Activated CD8-positive, alpha-beta T cell treated with anti-CD3 and anti-CD28 coated beads for 36 hours (primary cell): ENCODE data around the gene NSMF. TPM values are rescaled to one million over a fixed set of nuclear protein-coding genes. Genes with fewer than 3 reads are reported as not detected.

Source experiments
- ATAC-seq: fragments of 200-7000 bp; cut with Tn5 transposase; one replicate; pipeline ENCODE4 v1.10.0; 2021; ENCODE audit warnings: mild to moderate bottlenecking, moderate library complexity
- CTCF ChIA-PET: fragments of 350-600 bp; sonication (Branson Sonifier 250); formaldehyde crosslinking; loops from one replicate; lab custom pipeline; 2021; ENCODE audit warnings: antibody characterized with exemption; lab: Charles Lee
- POLR2A ChIA-PET: fragments of 350-600 bp; sonication (Branson Sonifier 250); formaldehyde crosslinking; loops from one replicate; lab custom pipeline; 2021; ENCODE audit warnings: antibody characterized with exemption; lab: Charles Lee
- DNase-seq: peaks from one replicate; pipeline ENCODE4 v3.0.0-alpha.2; 2020
- H3K27ac Mint-ChIP-seq: one replicate; pipeline ENCODE4 v1.8.0; 2021; ENCODE audit warnings: mild to moderate bottlenecking, mixed read lengths
- H3K27me3 Mint-ChIP-seq: one replicate; pipeline ENCODE4 v1.8.0; 2021; ENCODE audit warnings: mixed read lengths
- H3K36me3 Mint-ChIP-seq: one replicate; pipeline ENCODE4 v1.8.0; 2021; ENCODE audit warnings: low read depth, mixed read lengths
- H3K4me1 Mint-ChIP-seq: one replicate; pipeline ENCODE4 v1.8.0; 2021; ENCODE audit warnings: low read depth, mixed read lengths
- H3K4me3 Mint-ChIP-seq: one replicate; pipeline ENCODE4 v1.8.0; 2021; ENCODE audit warnings: mild to moderate bottlenecking, moderate library complexity, mixed read lengths
- H3K9me3 Mint-ChIP-seq: one replicate; pipeline ENCODE4 v1.8.0; 2021; ENCODE audit warnings: mixed read lengths
- CTCF ChIP-seq: fragments of 200-600 bp; IDR thresholded peaks from one replicate; pipeline ENCODE4 v1.8.0; 2022; ENCODE audit warnings: antibody characterized with exemption, mild to moderate bottlenecking
- intact Hi-C: fragments of 100-400 bp; cut with micrococcal nuclease; formaldehyde crosslinking; loops from one replicate; pipeline ENCODE4 v1.10.0; 2022
- total RNA-seq, 2 experiments: library from RNA; stranded (reverse); gene quantifications; one replicate each; pipeline ENCODE4 v1.2.3, GENCODE V29; 2021

NSMF gene
- total RNA-seq, 2 experiments from 2014 or later: 112 to 116 TPM

GRCh38 chr9:137456864-137457405 is 2.2 kb downstream of the NSMF start:
- ChIA-PET POLR2A (interaction anchor here (0.6 to 1.0 kb wide), 2 partner anchors 10 to 268 kb away, joined by 3 to 4 read pairs; partner anchors contain the start of gene SSNA1), CTCF (interaction anchor here (2.8 kb wide), 1 partner anchor 12 kb away, joined by 8 read pairs; no protein-coding TSS in a partner anchor)
- no peak for TF ChIP-seq CTCF
- intact Hi-C loops: no loop called here
- ATAC-seq: no peak
- H3K9me3 Mint-ChIP-seq: no peaks in the 10 kb centered on the region
- peaks cover 40% of the 10 kb centered on the region for H3K36me3 Mint-ChIP-seq
- no peak overlapping the region for H3K27ac Mint-ChIP-seq
- peak overlapping the region; percentile 52 for H3K4me3 Mint-ChIP-seq
- peaks cover 49% of the 10 kb centered on the region for H3K4me1 Mint-ChIP-seq
- no peaks in the 10 kb centered on the region for H3K27me3 Mint-ChIP-seq
- no peak for DNase-seq

DNA sequence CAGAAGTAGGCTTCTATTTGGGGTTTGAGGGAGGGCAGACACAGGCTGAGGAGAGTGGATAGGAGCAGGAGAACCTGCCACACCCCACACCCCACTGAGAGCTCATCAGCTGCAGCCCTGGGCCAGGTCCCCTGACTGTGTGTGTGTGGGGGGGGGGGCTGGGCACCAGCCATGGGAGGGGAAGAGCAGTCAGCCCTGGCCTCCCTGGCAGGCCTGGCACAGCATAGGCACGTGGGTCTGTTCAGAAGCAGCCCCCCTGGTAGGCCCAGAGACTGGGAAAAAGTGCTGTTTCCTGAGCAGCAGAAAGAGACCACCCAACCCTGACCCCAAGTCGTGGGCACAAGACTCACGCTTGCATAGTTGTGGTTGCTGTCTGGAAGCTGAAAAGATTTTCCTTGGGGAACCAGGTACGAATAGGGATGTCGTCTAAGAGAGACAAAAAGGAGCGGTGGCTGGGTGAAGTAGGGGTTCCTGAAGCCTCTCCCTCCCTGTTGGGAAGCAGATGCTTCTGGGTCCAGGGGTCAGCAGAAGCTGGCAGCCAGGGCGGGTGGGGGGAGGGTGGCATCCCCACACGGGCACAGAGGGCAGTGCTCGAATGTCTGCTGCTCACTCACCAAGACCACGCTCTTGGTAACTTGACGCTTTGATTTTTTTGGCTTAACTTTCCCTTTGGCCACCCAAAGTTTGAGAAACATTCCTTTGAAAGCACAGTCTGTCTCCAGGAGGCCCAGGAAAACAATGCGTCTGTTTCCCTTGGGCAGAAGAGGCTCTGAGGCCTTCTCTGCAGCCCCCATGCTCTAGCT is 2.9 kb downstream of the NSMF start:
- Mint-ChIP-seq H3K4me3 (peak overlapping the region; percentile 52), H3K9me3 (no peaks in the 10 kb centered on the region), H3K36me3 (peaks cover 41% of the 10 kb centered on the region), H3K27me3 (no peaks in the 10 kb centered on the region), H3K27ac (no peak overlapping the region), H3K4me1 (peaks cover 50% of the 10 kb centered on the region)
- no peak for TF ChIP-seq CTCF
- ChIA-PET CTCF (interaction anchor here (2.8 kb wide), 1 partner anchor 12 kb away, joined by 8 read pairs; no protein-coding TSS in a partner anchor), POLR2A (interaction anchor here (0.5 to 1.2 kb wide), 2 partner anchors 33 to 251 kb away, joined by 3 to 6 read pairs; partner anchors contain the start of genes EXD3 and NOXA1)
- intact Hi-C loops: no loop called here
- no peak for DNase-seq
- ATAC-seq: no peak

DNA sequence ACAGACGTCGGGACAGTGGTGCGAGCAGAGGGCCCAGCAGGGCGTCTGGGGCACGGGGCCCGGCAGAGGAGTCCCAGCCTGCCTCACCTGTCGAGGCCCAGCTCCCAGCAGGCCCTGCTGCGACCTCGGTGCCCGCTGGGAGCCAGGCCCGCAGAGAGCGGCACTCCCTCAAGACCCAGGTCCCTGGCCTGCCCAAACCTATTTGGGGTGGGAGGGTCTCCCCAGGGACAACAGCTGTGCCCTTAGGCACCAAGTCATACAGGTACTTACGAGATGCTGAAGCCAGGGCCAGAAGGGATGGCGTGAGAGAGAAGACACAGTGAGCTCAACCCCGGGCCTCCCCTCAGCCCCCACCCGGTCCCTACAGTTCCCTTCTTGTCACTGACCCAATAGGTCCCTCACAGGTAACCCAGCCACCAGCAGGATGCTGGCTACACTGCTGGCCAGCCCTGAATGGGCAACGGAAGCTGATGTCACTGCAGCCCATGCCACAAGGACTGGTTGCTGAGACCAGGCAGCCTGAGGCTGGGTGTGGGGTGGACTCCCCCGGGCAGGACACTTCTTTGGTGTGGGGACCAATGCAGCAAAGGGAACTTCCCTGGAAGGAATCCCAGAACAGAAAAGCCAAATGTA is 3.7 kb downstream of the NSMF start:
- no peak overlapping the region for H3K4me3 Mint-ChIP-seq
- intact Hi-C loops: no loop called here
- H3K27ac Mint-ChIP-seq: no peak overlapping the region
- peaks cover 44% of the 10 kb centered on the region for H3K4me1 Mint-ChIP-seq
- H3K27me3 Mint-ChIP-seq: no peaks in the 10 kb centered on the region
- no peak for TF ChIP-seq CTCF
- ATAC-seq (no peak), DNase-seq (no peak)
- H3K9me3 Mint-ChIP-seq: no peaks in the 10 kb centered on the region
- CTCF ChIA-PET: interaction anchor here (2.8 kb wide), 1 partner anchor 11 kb away, joined by 8 read pairs; no protein-coding TSS in a partner anchor
- POLR2A ChIA-PET: interaction anchor here (0.5 to 1.2 kb wide), 2 partner anchors 32 to 251 kb away, joined by 3 to 6 read pairs; partner anchors contain the start of genes EXD3 and NOXA1
- peaks cover 43% of the 10 kb centered on the region for H3K36me3 Mint-ChIP-seq

GRCh38 chr9:137454597-137455358 is 4.4 kb downstream of the NSMF start:
- ATAC-seq (no peak), DNase-seq (no peak)
- H3K27me3 Mint-ChIP-seq: no peaks in the 10 kb centered on the region
- no peak overlapping the region for H3K4me3 Mint-ChIP-seq
- ChIA-PET CTCF (interaction anchor here (2.8 kb wide), 1 partner anchor 10 kb away, joined by 8 read pairs; no protein-coding TSS in a partner anchor), POLR2A (interaction anchor here (1.2 kb wide), 1 partner anchor 31 kb away, joined by 6 read pairs; the partner anchor contains the start of genes EXD3 and NOXA1)
- H3K4me1 Mint-ChIP-seq: peaks cover 43% of the 10 kb centered on the region
- H3K9me3 Mint-ChIP-seq: no peaks in the 10 kb centered on the region
- intact Hi-C loops: no loop called here
- H3K36me3 Mint-ChIP-seq: peaks cover 48% of the 10 kb centered on the region
- no peak overlapping the region for H3K27ac Mint-ChIP-seq
- no peak for TF ChIP-seq CTCF
